HS-5 (cell line): ENCODE measurements around the gene KCNH2.

Experiments
- DNase-seq: peaks from one replicate; pipeline ENCODE4 v3.0.0-alpha.2; 2012; ENCODE audit warnings: low read depth

Gene KCNH2

GRCh38 chr7:150994838-150995510 lies 16.9 kb upstream of the KCNH2 start:
- no peak for DNase-seq

- no peak for DNase-seq
These were observed 16.2 kb upstream of the KCNH2 start for GRCh38 chr7:150994141-150994837.

- no peak for DNase-seq
These were observed 15.4 kb upstream of the KCNH2 start for GRCh38 chr7:150993511-150993910.

GRCh38 chr7:150992833-150993302 lies 14.7 kb upstream of the KCNH2 start:
- no peak for DNase-seq

- DNase-seq = no peak
These were observed 14.0 kb upstream of the KCNH2 start for GRCh38 chr7:150992051-150992640.

GRCh38 chr7:150990416-150991186 lies 12.5 kb upstream of the KCNH2 start, which contains the start of gene NOS3:
TSS of gene NOS3 (plus strand) at chr7:150991017. CDS start at chr7:150993804, 2,787 bp downstream.
- DNase-seq = no peak

- no peak for DNase-seq
These were observed 11.3 kb upstream of the KCNH2 start for GRCh38 chr7:150989456-150989855.

GRCh38 chr7:150988230-150989226 lies 10.4 kb upstream of the KCNH2 start:
- no peak for DNase-seq

- no peak for DNase-seq
These were observed 8.4 kb upstream of the KCNH2 start for GRCh38 chr7:150986556-150986955.

- no peak for DNase-seq
These were observed 8.0 kb upstream of the KCNH2 start for GRCh38 chr7:150986099-150986512.

- no peak for DNase-seq
These were observed 5.8 kb upstream of the KCNH2 start for GRCh38 chr7:150983893-150984368.

GRCh38 chr7:150982351-150982750 lies 4.2 kb upstream of the KCNH2 start:
- no peak for DNase-seq

GRCh38 chr7:150981644-150982043 lies 3.5 kb upstream of the KCNH2 start:
- no peak for DNase-seq

GRCh38 chr7:150980663-150981062 lies 2.5 kb upstream of the KCNH2 start:
- no peak for DNase-seq

- no peak for DNase-seq
These were observed 1.7 kb upstream of the KCNH2 start for GRCh38 chr7:150979713-150980390.

GRCh38 chr7:150977382-150978125 lies 567 bp downstream of the KCNH2 start:
- DNase-seq = no peak

GRCh38 chr7:150976529-150977381 lies 1.4 kb downstream of the KCNH2 start:
- DNase-seq = no peak

- no peak for DNase-seq
These were observed 2.4 kb downstream of the KCNH2 start for GRCh38 chr7:150975536-150976319.
